ENCODE results near the gene DDA1. TPM values are rescaled to one million over a fixed set of nuclear protein-coding genes. Genes with fewer than 3 reads are reported as not detected.

DDA1 gene
- total RNA-seq, 1 experiment from 2014 or later, result 72.5 TPM

DNA sequence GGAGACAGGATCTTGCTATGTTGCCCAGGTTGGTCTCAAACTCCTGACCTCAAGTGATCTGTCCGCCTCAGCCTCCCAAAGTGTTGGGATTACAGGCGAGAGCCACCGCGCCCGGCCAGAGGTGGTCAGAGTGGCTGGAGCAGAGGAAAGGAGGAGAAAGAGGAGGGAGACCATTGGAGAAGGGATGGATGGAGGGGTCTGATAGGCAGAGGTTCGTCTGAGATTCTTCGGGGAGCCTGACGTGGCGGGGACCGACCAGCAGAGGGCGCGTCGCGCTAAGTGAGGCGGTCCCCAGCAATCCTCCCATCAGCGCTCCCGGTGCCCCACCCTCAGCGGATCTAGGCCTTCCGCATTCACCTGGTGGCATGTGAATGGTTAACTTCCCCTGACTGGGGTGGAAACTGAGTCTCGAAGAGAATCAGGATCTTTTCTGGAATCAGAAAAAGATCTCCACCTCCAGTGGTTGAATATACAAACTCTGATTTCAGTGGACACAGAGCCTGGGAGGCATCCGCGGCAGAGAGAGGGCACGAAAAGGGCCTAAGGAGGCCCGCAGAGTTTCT lies 36.8 kb downstream of the DDA1 start:
- Histone ChIP-seq H3K27me3 (ENCODE audit: insufficient read depth, low read depth) (no peaks in the 10 kb centered on the region), H3K36me3 (ENCODE audit: low read depth) (peaks cover 5% of the 10 kb centered on the region; the same call in 1 of the 2 replicates), H3K9me2 (ENCODE audit: insufficient read depth) (no peaks in the 10 kb centered on the region), H3K27ac (no peak overlapping the region), H4K20me1 (ENCODE audit: insufficient read depth) (no peaks in the 10 kb centered on the region), H3K79me2 (ENCODE audit: low read depth) (no peaks in the 10 kb centered on the region), H3K4me3 (no peak overlapping the region), H3K4me1 (replicated peaks; ENCODE audit: insufficient read depth) (peaks cover 10% of the 10 kb centered on the region), H3F3A (ENCODE audit: insufficient read depth, low read depth) (peaks cover 38% of the 10 kb centered on the region; the same call in 1 of the 2 replicates), H3K9me3 (ENCODE audit: insufficient read depth, low read depth) (no peaks in the 10 kb centered on the region), H3K4me2 (0 out of 2 replicates have a peak overlapping the region, but pooled peaks have one; percentile 6), H2AFZ (no peak overlapping the region)
- ChIA-PET CTCF (interaction anchor here (1.1 kb wide), 1 partner anchor 74 kb away, joined by 3 read pairs; the partner anchor contains the start of gene MVB12A), POLR2A (ENCODE audit: unreplicated experiment) (no interaction called here)
- DNase-seq, result peak in 1 of 2 experiments; percentile 79
- TF ChIP-seq EZH2 (IDR thresholded peaks at IDR 0.05; ENCODE audit: low read depth), result no peak
- peak; percentile 94 for TF ChIP-seq CTCF (conservative IDR thresholded peaks at IDR 0.05)
- no TSS peak for BruUV-seq (replicated peaks)
- intact Hi-C loops (cut with micrococcal nuclease; ENCODE audit: unreplicated experiment), result loop anchor here (1.0 to 5.0 kb wide), 3 partner anchors 40 to 511 kb away; partner anchors contain the start of gene RPL18A

DNA sequence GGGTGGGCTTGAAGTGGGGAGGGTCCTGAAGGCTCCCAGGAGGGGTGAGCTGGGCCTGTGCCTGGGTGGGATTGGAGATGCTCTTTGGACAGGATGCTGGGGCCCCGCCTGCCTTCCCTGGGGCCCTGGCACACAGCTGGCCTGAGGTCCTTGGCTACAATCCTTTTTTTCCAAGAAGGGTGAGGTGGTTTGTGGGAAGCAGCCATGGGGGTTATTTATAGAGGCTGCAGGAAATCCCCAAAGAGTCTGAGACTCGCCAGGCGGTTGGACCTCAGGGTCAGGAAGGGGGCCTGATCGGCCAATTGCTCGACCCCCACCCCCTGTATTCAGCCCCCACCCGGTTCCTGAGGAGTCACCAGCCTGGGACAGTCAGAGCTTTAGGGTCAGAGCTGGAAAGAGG lies 38.0 kb downstream of the DDA1 start:
- no peaks in the 10 kb centered on the region for H3K36me3 ChIP-seq (ENCODE audit: low read depth)
- H3F3A ChIP-seq (ENCODE audit: insufficient read depth, low read depth), result peaks cover 33% of the 10 kb centered on the region; the same call in 1 of the 2 replicates
- peaks cover 10% of the 10 kb centered on the region for H3K4me1 ChIP-seq (replicated peaks; ENCODE audit: insufficient read depth)
- H4K20me1 ChIP-seq (ENCODE audit: insufficient read depth), result no peaks in the 10 kb centered on the region
- no peaks in the 10 kb centered on the region for H3K9me2 ChIP-seq (ENCODE audit: insufficient read depth)
- no peaks in the 10 kb centered on the region for H3K9me3 ChIP-seq (ENCODE audit: insufficient read depth, low read depth)
- no peak overlapping the region for H2AFZ ChIP-seq
- H3K4me3 ChIP-seq, result no peak overlapping the region
- intact Hi-C loops (cut with micrococcal nuclease; ENCODE audit: unreplicated experiment), result loop anchor here (5.0 kb wide), 1 partner anchor 510 kb away; the partner anchor contains the start of gene RPL18A
- ChIA-PET POLR2A (ENCODE audit: unreplicated experiment) (no interaction called here), CTCF (interaction anchor here (0.6 kb wide), 1 partner anchor 419 kb away, joined by 3 read pairs; no protein-coding TSS in a partner anchor)
- H3K79me2 ChIP-seq (ENCODE audit: low read depth), result no peaks in the 10 kb centered on the region
- H3K4me2 ChIP-seq, result no peak overlapping the region
- TF ChIP-seq CTCF (conservative IDR thresholded peaks at IDR 0.05), result no peak
- no peak for TF ChIP-seq EZH2 (IDR thresholded peaks at IDR 0.05; ENCODE audit: low read depth)
- no peak overlapping the region for H3K27ac ChIP-seq
- no TSS peak for BruUV-seq (replicated peaks)
- no peak for DNase-seq
- no peaks in the 10 kb centered on the region for H3K27me3 ChIP-seq (ENCODE audit: insufficient read depth, low read depth)

- no peak for TF ChIP-seq EZH2 (IDR thresholded peaks at IDR 0.05; ENCODE audit: low read depth)
- TF ChIP-seq CTCF (conservative IDR thresholded peaks at IDR 0.05), result no peak
- no peaks in the 10 kb centered on the region for H3K9me3 ChIP-seq (ENCODE audit: insufficient read depth, low read depth)
- DNase-seq, result no peak
- H3K4me3 ChIP-seq, result no peak overlapping the region
- no peak overlapping the region for H3K27ac ChIP-seq
- H3K27me3 ChIP-seq (ENCODE audit: insufficient read depth, low read depth), result no peaks in the 10 kb centered on the region
- CTCF ChIA-PET, result interaction anchor here (0.5 kb wide), 1 partner anchor 975 kb away, joined by 6 read pairs; the partner anchor contains the start of gene LSM4
- POLR2A ChIA-PET (ENCODE audit: unreplicated experiment), result no interaction called here
- H2AFZ ChIP-seq, result no peak overlapping the region
- peaks cover 33% of the 10 kb centered on the region; the same call in 1 of the 2 replicates for H3F3A ChIP-seq (ENCODE audit: insufficient read depth, low read depth)
- BruUV-seq (replicated peaks), result no TSS peak
- H3K4me1 ChIP-seq (replicated peaks; ENCODE audit: insufficient read depth), result peaks cover 10% of the 10 kb centered on the region
- H3K36me3 ChIP-seq (ENCODE audit: low read depth), result no peaks in the 10 kb centered on the region
- H3K4me2 ChIP-seq, result no peak overlapping the region
- intact Hi-C loops (cut with micrococcal nuclease; ENCODE audit: unreplicated experiment), result loop anchor here (1.0 to 5.0 kb wide), 2 partner anchors 33 to 509 kb away; partner anchors contain the start of gene RPL18A
- H3K79me2 ChIP-seq (ENCODE audit: low read depth), result no peaks in the 10 kb centered on the region
- H4K20me1 ChIP-seq (ENCODE audit: insufficient read depth), result no peaks in the 10 kb centered on the region
- H3K9me2 ChIP-seq (ENCODE audit: insufficient read depth), result no peaks in the 10 kb centered on the region
These were observed 38.5 kb downstream of the DDA1 start for GRCh38 chr19:17347877-17348276.

Data from PC-9 (cell line).